ENCODE results near the gene CAMKMT.

DNA sequence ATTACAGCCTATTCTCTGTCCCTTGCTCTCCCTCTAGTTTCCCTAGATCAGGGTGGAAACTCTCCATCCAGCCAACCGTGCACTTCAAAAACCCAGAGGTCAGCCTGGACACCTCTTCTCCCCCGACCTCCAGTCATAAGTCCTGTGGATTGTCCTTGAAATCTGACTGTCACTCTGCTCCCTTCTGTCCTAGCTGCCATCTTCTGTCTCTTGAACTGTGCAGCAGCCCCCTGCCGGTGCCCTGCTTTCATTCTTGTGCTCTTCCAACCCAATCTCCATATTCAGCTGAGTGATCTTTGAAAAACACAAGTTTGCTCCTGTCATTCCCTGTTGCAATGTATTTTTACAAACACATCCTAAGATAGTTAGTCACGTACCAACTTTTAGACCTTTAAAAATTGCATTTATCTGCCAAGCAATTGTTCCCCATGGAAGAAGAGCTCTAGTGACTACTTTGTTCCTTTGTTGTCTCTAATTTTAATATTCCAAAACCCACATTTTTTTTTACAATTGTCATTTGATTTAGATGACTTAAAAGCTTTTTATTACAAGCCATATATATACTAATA lies 254.3 kb downstream of the CAMKMT start:
- no peak for TF ChIP-seq CTCF (IDR thresholded peaks at IDR 0.05)
- no peak for TF ChIP-seq POLR2A (IDR thresholded peaks at IDR 0.05)
- no peak for TF ChIP-seq POLR2AphosphoS5 (IDR thresholded peaks at IDR 0.05)
- no peak for TF ChIP-seq EP300 (IDR thresholded peaks at IDR 0.05)
